Measurements from ENCODE around the gene SEMA4F.

DNA sequence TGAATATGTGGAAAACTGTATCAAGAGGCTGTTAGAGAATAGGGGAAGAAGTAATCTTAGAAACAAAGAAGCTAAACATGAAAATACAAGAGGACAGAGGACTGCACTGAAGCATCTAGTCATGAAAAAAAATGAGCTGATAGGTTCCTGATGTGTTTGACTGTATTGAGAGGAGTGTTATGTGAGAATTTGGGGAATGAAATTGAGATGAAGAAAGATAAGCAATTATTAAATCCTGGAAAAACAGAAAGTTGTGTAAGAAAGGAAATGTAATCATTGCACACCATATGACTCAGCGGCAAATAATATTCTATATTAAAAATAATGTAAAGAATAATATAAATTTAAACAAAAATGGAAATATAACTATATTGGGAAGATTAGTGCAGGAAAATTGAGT, 71.2 kb downstream of the SEMA4F start:
- TF ChIP-seq EZH2phosphoT487 (conservative IDR thresholded peaks at IDR 0.05; ENCODE audit: low read length) (no peak), CTCF (IDR thresholded peaks at IDR 0.05; ENCODE audit: insufficient read depth, low read length, poor library complexity, severe bottlenecking) (no peak)
